ENCODE measurements around the gene PTGDR2. TPM values are rescaled to one million over a fixed set of nuclear protein-coding genes. Genes with fewer than 3 reads are reported as not detected.

PTGDR2 gene
- total RNA-seq, 1 experiment from 2014 or later, result 0.12 TPM

Other genes starting within 250 kb of the PTGDR2 start
- gene MS4A8, start 156.3 kb downstream of the PTGDR2 start, total RNA-seq (2021; ENCODE audit: unreplicated experiment), result 0.17 TPM
- gene MS4A18, start 131.2 kb downstream of the PTGDR2 start, total RNA-seq (2021; ENCODE audit: unreplicated experiment), result not detected
- 1.5 TPM for gene MS4A15, start 99.1 kb downstream of the PTGDR2 start, total RNA-seq (2021; ENCODE audit: unreplicated experiment)
- gene MS4A10, start 70.6 kb downstream of the PTGDR2 start, total RNA-seq (2021; ENCODE audit: unreplicated experiment), result not detected
- gene CCDC86, start 13.8 kb downstream of the PTGDR2 start, total RNA-seq (2021; ENCODE audit: unreplicated experiment), result 69.6 TPM
- not detected for gene ZP1, start 11.6 kb upstream of the PTGDR2 start, total RNA-seq (2021; ENCODE audit: unreplicated experiment)
- 156 TPM for gene PRPF19, start 50.6 kb upstream of the PTGDR2 start, total RNA-seq (2021; ENCODE audit: unreplicated experiment)
- gene TMEM109, start 58.2 kb upstream of the PTGDR2 start, total RNA-seq (2021; ENCODE audit: unreplicated experiment), result 44.4 TPM
- 120 TPM for gene TMEM132A, start 68.5 kb upstream of the PTGDR2 start, total RNA-seq (2021; ENCODE audit: unreplicated experiment)
- gene SLC15A3, start 96.2 kb upstream of the PTGDR2 start, total RNA-seq (2021; ENCODE audit: unreplicated experiment), result not detected
- 1.4 TPM for gene CD6, start 115.7 kb upstream of the PTGDR2 start, total RNA-seq (2021; ENCODE audit: unreplicated experiment)
- 0.22 TPM for gene CD5, start 246.5 kb upstream of the PTGDR2 start, total RNA-seq (2021; ENCODE audit: unreplicated experiment)

All from HCT116 (cell line).